GM19397 (cell line): Measurements from ENCODE around the gene C1QTNF1.
"Not testable (repeated sequence)": the region's sequence is repeated elsewhere in the genome, so short reads cannot be mapped to it uniquely, and the experiment has no call there.

ENCODE experiments used
- ATAC-seq: cut with Tn5 transposase; IDR thresholded peaks from one replicate; pipeline ENCODE4 v1.9.1; 2021; ENCODE audit warnings: mild to moderate bottlenecking, moderate library complexity; ENCODE audit not compliant: unreplicated experiment

The C1QTNF1 gene

DNA sequence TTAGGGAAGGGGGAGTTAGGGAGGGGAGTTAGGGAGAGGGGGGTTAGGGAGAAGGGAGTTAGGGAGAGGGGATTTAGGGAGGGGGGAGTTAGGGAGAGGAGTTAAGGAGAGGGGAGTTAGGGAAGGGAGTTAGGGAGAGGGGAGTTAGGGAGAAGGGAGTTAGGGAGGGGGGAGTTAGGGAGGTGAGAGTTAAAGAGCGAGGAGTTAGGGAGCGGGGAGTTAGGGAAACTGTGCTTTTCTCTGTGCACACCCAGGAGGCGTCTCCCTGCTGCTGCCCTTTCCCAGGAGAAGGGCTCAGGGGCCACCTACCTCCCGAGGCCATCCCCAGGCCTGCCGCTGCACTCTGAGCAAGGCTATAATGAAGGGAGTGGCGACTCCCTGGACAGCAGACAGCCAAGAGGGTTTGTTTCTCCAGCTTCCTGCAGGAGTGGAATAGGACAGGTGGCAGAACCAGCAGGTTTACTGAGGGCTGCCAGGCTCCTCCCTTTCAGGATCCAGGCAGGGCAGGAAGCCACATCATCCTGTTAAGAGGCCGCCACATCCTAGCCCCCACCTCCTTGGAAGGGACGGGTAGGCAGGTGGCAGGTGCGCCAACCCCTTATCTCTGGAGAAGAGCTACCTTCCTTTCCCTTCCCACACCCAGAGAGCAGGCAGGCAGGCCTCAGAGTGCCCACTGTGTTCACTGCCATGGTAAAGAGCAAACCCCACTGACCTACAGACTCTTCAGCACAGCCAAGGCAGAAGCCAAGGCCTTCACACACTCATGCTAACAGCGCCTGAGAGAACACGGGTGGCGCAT lies 18.7 kb upstream of the C1QTNF1 start:
- no peak for ATAC-seq

GRCh38 chr17:79006046-79006445 lies 17.9 kb upstream of the C1QTNF1 start:
- no peak for ATAC-seq

DNA sequence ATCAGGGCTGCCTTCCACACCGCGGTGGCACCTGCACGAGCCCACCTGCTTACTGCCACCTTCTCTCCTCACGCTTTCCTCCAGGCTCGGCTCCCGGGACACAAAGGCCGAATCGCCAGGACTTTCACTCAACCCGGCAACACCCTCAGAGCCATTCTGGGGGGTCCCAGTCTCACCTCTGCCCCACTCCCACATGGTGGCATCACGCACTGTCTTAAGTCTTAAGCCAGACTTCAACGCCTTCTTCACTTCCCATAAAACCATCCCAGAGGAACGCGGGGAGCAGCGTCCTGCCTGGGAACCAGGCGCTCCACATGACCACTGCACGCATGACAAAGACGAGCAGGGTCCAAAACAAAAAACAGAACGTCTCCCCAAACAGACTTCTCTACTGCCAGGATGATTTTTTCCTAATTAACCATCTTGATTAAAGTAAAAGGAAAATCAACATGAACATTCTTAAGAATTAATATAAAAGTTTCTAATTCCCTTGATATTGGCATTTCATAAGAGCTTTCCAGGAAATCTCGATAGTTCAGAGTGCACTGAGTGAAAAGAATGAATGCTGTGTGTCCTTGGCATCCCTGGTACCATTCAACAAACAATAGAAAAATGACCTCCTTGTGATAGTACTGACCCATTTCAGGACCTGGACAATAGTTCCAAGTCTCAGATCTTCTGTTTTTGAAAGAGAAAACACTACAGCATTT lies 17.0 kb upstream of the C1QTNF1 start:
- ATAC-seq: no peak

DNA sequence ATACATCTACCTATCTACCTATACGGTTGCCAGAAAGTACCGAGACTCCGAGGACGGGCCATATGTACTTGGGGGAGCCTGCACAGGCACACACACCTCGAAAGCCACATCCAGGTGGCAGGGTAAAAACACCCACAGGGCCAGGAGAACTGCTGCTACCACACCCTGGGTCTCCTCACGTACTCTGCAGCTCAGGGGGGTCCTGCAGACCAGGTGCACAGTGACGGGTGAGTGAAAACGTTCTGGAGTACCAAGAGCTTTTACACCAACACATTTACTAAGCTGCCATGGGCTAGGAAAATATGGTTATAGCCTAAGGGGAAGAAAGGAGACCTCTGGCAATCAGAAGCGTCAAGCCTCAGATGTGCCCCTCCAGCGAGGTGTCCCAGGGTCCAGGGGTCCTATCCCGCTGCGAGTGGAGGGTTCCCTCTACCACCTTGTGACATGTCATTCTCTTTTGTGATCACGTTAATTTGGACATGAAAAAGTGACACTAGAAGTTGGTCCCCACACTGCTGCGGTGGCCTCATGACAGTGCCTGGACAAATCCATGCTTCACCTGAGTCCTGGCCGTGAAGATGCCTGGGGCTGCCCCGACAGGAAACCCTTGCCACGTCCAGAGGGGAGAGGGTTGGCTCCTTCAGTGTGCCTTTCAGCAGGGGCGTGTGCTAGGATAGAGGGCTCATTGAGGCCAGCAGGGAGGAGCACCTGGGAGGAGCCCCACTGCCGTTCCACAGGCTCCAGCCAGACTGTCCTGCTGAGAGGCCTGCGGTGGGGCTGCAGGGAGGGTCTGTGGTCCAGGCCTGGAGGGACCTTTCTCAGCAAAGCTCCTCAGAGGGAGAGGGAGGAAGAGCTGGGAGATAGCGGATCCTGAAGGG lies 16.2 kb upstream of the C1QTNF1 start:
- no peak for ATAC-seq

DNA sequence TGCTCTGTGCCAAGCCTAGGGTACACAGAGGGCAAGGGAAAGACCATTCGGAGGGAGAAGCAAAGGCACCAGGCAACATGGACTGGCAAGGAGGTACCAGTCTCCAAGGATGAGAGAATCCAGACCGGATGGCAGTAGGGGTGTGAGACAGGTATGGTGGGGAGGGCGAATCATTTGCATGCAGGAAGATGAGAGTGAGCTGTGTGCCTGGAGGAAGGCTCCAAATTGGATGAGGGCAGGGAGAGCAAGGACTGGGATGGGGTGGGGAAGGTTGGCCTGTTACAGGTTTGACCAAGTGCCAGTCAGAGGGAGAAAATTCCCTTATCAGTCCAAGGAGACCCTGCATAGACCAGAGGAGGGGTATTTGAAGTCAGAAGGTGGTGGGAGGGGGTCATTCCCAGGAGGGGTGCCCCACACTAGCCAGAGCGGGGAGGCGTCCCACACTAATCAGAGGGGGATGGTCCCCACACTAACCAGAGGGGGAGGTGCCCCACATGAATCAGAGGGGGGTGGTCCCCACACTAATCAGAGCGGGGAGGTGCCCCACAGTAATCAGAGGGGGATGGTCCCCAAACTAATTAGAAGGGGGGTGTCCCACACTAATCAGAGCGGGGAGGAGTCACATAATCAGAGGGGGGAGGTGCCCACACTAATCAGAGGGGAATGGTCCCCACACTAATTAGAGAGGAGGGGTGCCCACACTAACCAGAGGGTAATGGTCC lies 15.1 kb upstream of the C1QTNF1 start:
- no peak for ATAC-seq

- ATAC-seq: peak; percentile 91
Observed at GRCh38 chr17:79009397-79010303, 14.3 kb upstream of the C1QTNF1 start, which contains the start of gene CANT1. TSS of gene CANT1 (minus strand) at chr17:79009764. CDS start at chr17:78997622, 12,142 bp downstream.

- no peak for ATAC-seq
Observed at GRCh38 chr17:79010304-79010646, 13.7 kb upstream of the C1QTNF1 start.

DNA sequence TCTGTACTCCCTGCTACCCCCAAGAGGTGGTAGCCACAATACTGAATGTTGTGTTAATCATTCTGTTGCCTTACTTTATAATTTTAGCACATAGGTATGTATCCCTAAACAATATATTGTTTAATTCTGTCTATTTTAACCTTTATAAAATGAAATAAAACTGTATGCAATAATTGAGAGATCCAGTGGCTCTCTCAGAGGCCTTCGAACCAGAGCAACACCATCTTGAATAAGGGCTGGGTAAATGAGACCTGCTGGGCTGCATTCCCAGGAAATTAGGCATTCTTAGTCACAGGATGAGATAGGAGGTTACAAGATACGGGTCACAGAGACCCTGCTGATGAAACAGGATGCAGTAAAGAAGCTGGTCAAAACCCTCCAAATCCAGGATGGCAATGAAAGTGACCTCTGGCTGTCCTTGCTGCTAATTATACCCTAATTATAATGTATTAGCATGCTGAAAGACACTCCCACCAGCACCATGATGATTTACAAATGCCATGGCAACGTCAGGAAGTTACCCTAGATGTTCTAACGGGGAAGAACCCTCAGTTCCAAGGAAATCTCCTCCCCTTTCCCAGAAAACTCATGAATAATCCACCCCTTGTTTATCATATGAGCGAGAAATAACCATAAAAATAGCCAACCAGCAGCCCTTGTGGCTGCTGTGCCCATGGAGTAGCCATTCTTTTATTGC lies 12.4 kb upstream of the C1QTNF1 start:
- ATAC-seq: no peak

DNA sequence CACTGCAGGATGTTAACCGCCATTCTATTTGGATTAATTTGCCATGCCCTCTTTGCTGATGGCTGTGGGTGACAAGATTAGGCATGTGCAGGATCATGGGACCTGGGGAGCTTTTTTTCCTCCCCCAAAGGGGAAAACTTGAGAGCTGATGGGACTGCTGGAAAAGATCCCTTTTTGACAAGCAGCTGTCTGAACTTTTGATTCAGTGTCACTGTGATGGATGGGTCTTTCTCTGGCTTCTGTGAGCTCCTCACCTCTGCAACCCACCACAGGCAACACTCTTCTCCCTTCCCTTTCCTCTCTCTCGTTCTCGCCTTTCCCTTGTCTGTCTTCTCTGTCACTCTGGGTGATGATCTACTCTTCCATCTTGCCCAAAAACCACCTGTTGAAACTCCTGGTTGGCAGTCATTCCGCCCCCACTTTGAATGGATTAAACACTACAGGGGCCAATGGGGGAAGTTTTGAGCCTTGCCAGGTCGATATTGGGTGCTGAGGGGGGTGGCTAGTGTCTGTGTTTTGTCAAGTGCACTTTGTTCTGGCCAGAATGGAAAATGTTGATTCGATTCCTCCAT lies 11.3 kb upstream of the C1QTNF1 start:
- no peak for ATAC-seq

DNA sequence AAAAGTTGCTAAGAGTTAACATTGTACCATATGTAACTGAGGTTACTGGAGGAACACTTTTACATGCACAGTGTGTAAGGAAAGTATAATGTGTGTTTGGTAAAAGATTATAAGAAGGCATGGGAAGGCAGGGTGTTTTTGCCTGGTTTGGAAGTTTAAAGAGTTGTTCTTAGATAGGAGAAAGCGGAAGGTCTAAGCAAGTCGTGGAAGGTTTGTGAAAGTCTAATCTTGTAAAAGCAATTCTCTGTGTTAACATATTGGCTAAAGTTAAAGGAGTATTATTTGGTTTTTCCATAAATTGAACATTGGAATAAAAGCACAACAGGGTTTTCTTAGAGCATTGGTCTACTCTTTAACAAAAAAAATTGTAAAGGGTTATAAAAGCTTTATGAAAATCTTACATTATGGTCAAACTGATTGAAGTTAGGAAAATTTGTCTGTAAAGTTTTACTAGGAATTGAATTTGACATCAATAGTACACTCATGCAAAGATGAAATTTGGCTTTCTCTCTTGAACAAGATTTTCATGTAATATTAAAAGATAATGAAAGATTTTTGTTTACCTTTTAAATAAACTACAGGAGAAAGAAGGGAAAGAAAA lies 9.7 kb upstream of the C1QTNF1 start:
- ATAC-seq: no peak

DNA sequence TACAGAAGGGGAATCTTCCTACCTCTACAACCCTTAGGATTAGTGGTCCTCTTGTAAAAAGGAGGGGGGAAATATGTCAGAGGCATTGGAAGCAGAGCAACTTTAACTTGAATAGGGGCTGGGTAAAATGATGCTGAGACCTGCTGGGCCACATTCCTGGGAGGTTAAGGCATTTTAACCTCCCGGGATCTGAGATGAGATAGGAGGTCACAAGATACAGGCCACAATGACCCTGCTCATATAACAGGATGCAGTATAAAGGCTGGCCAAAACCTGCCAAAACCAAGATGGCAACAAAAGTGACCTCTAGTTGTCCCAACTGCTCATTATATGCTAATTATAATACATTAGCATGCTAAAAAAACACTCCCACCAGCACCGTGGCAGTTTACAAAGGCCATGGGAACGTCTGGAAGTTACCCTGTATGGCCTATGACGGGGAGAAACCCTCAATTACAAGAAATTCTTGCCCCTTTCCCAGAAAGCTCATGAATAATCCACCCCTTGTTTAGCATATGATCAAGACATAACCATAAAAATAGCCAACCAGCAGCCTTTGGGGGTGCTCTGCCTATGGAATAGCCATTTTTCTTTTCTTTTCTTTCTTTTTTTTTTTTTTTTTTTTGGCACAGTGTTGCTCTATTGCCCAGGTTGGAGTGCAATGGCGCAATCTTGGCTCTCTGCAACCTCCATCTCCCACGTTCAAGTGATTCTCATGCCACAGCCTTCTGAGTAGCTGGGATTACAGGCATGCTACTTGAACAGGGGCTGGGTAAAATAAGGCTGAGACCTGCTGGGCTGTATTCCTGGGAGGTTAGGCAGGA lies 6.2 kb upstream of the C1QTNF1 start:
- no peak for ATAC-seq

GRCh38 chr17:79018370-79018695 lies 5.6 kb upstream of the C1QTNF1 start:
- ATAC-seq: no peak

DNA sequence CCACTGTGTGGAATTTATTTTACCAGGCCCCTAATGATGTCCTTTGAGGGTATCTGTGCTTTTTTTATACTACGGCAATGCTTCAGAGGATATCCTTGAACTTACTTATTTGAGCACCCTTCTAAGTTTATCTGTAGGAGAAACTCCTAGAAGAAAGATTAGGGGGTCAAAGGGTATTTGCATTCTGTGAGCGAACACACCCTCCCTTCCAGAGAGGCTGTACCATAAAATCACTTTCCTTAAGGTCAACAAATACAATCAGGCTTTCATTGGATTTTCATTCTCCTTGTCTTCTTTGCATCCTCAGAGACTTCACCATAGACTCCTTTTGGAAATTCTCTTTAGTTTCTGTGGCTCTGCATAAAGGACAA lies 4.7 kb upstream of the C1QTNF1 start:
- ATAC-seq: no peak

- no peak for ATAC-seq
Observed at GRCh38 chr17:79019632-79020584, 4.1 kb upstream of the C1QTNF1 start.

DNA sequence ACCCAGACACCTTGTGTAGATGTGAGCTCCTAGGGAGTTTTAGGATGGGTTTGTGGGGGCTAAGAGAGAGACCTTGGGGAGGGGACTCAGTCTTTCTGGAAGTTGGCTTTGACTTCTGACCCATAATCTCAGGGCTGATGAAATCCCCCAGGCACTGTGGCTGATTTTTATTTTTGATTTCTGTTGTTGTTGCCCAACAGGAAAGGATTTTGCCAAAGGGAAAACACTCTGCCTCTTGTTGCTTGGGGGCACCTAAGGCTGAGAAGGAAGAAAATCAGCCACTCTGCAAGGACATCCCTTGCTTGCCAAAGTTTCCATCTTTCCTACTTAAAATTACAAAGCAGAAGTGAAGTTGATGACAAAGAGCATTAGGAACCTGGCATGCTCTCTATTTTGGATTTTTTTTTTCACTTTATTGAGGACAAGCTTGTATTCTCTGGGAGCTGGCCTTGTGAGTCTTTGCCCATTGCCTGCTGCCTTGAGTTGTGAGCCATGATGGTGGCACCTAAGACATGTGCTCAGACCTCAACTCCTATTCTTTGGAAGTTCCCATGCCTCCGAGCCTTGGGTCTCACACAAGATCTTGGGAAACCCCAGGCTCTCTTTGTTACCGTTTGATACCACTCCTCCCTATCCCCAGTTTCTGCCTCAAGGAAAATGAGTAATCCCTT lies 3.2 kb upstream of the C1QTNF1 start:
- no peak for ATAC-seq

- ATAC-seq: not testable (repeated sequence)
Observed at GRCh38 chr17:79021929-79022328, 2.0 kb upstream of the C1QTNF1 start.
